Vagina (tissue), 2 donors: ENCODE measurements around the gene PYGM. TPM values are rescaled to one million over a fixed set of nuclear protein-coding genes. Genes with fewer than 3 reads are reported as not detected.
"Not testable (repeated sequence)": the region's sequence is repeated elsewhere in the genome, so short reads cannot be mapped to it uniquely, and the experiment has no call there.

Source experiments
- DNase-seq, 2 donors: peaks; one replicate each; pipeline ENCODE4 v3.0.0-alpha.2; 2017; ENCODE audit errors: extremely low spot score in 2 of 2
- H3K27ac ChIP-seq: fragments of 200-600 bp; sonication (generic); one replicate; pipeline ENCODE4 v1.5.1; 2019
- H3K27me3 ChIP-seq: fragments of 200-600 bp; sonication (generic); one replicate; pipeline ENCODE4 v1.5.1; 2019
- H3K36me3 ChIP-seq, 2 donors: fragments of 200-600 bp; sonication (generic); one replicate each; pipeline ENCODE4 v1.5.1; 2017 to 2019
- H3K4me1 ChIP-seq: fragments of 200-600 bp; sonication (generic); one replicate; pipeline ENCODE4 v1.5.1; 2019
- H3K4me3 ChIP-seq, 2 donors: fragments of 200-600 bp; sonication (generic); 1 replicate in 1 of 2; 2 replicates in 1 of 2; pipeline ENCODE4 v1.5.1; 2016 to 2019
- H3K9me3 ChIP-seq: fragments of 200-600 bp; sonication (generic); one replicate; pipeline ENCODE4 v1.5.1; 2019
- CTCF ChIP-seq, 3 experiments: fragments of 450-650 bp in 2 of 3; fragments of 200-600 bp in 1 of 3; sonication (generic) in 1 of 3; IDR thresholded peaks; one replicate each; pipeline ENCODE4 v1.5.1; 2017 to 2019; ENCODE audit warnings: antibody characterized with exemption in 3 of 3, mild to moderate bottlenecking in 2 of 3, moderate library complexity in 2 of 3
- POLR2A ChIP-seq, 2 donors: fragments of 450-650 bp; IDR thresholded peaks; one replicate each; pipeline ENCODE4 v1.6.1; 2017; ENCODE audit warnings: antibody characterized with exemption in 2 of 2, mild to moderate bottlenecking in 2 of 2, moderate library complexity in 2 of 2
- POLR2AphosphoS5 ChIP-seq, 2 donors: sonication (generic); formaldehyde crosslinking; IDR thresholded peaks; one replicate each; pipeline ENCODE4 v1.9.0; 2017; ENCODE audit warnings: antibody characterized with exemption in 2 of 2, mild to moderate bottlenecking in 2 of 2, low read depth in 1 of 2; ENCODE audit not compliant: insufficient read depth in 1 of 2
- intact Hi-C: fragments of 100-400 bp; cut with DNase I; formaldehyde crosslinking; loops from one replicate; pipeline ENCODE4 v1.15.1; 2023
- total RNA-seq: library from RNA; depleted of rRNA; stranded (reverse); fragments of >200 nt; gene quantifications from one replicate; pipeline ENCODE4 v1.2.3, GENCODE V29; 2016

Gene PYGM
- total RNA-seq, 1 donor from 2014 or later: 0.98 TPM

GRCh38 chr11:64711956-64712362 is 47.8 kb downstream of the PYGM start:
- H3K27ac ChIP-seq: no peak overlapping the region
- no peaks in the 10 kb centered on the region for H3K9me3 ChIP-seq
- no peak for TF ChIP-seq POLR2AphosphoS5 (IDR thresholded peaks at IDR 0.05; ENCODE audit: insufficient read depth in 1 of 2, low read depth in 1 of 2)
- TF ChIP-seq CTCF (IDR thresholded peaks at IDR 0.05): no peak
- no peak for TF ChIP-seq POLR2A (IDR thresholded peaks at IDR 0.05)
- H3K36me3 ChIP-seq: no peaks in the 10 kb centered on the region
- intact Hi-C loops: no loop called here
- peaks cover 11% of the 10 kb centered on the region for H3K27me3 ChIP-seq
- DNase-seq: no peak
- H3K4me3 ChIP-seq: no peak overlapping the region
- H3K4me1 ChIP-seq: peaks cover 9% of the 10 kb centered on the region

GRCh38 chr11:64711138-64711955 is 48.4 kb downstream of the PYGM start:
- H3K27me3 ChIP-seq: peaks cover 11% of the 10 kb centered on the region

GRCh38 chr11:64710418-64711137 is 49.2 kb downstream of the PYGM start:
- Histone ChIP-seq H3K27ac (no peak overlapping the region), H3K4me3 (no peak overlapping the region), H3K4me1 (peaks cover 9% of the 10 kb centered on the region), H3K9me3 (no peaks in the 10 kb centered on the region), H3K27me3 (peaks cover 11% of the 10 kb centered on the region), H3K36me3 (no peaks in the 10 kb centered on the region)
- TF ChIP-seq CTCF (IDR thresholded peaks at IDR 0.05): no peak
- no peak for TF ChIP-seq POLR2A (IDR thresholded peaks at IDR 0.05)
- TF ChIP-seq POLR2AphosphoS5 (IDR thresholded peaks at IDR 0.05; ENCODE audit: insufficient read depth in 1 of 2, low read depth in 1 of 2): no peak
- DNase-seq: no peak
- intact Hi-C loops: no loop called here

More at GRCh38 chr11:64711138-64711955, 48.4 kb downstream of the PYGM start:
- no peak for TF ChIP-seq POLR2AphosphoS5 (IDR thresholded peaks at IDR 0.05; ENCODE audit: insufficient read depth in 1 of 2, low read depth in 1 of 2)
- no peak for TF ChIP-seq POLR2A (IDR thresholded peaks at IDR 0.05)
- TF ChIP-seq CTCF (IDR thresholded peaks at IDR 0.05): no peak
- Histone ChIP-seq H3K4me1 (peaks cover 9% of the 10 kb centered on the region), H3K36me3 (no peaks in the 10 kb centered on the region), H3K9me3 (no peaks in the 10 kb centered on the region), H3K4me3 (no peak overlapping the region), H3K27ac (no peak overlapping the region)
- DNase-seq: no peak
- intact Hi-C loops: no loop called here

GRCh38 chr11:64705501-64705900 is 54.3 kb downstream of the PYGM start:
- no peak overlapping the region for H3K27ac ChIP-seq
- no peak overlapping the region for H3K4me3 ChIP-seq
- H3K36me3 ChIP-seq: no peaks in the 10 kb centered on the region
- TF ChIP-seq CTCF (IDR thresholded peaks at IDR 0.05) (no peak), POLR2AphosphoS5 (IDR thresholded peaks at IDR 0.05; ENCODE audit: insufficient read depth in 1 of 2, low read depth in 1 of 2) (no peak), POLR2A (IDR thresholded peaks at IDR 0.05) (no peak)
- H3K4me1 ChIP-seq: no peaks in the 10 kb centered on the region
- intact Hi-C loops: no loop called here
- no peaks in the 10 kb centered on the region for H3K9me3 ChIP-seq
- no peak for DNase-seq
- H3K27me3 ChIP-seq: no peaks in the 10 kb centered on the region

- no peak overlapping the region for H3K4me3 ChIP-seq
- no peaks in the 10 kb centered on the region for H3K4me1 ChIP-seq
- H3K27me3 ChIP-seq: no peaks in the 10 kb centered on the region
- no peaks in the 10 kb centered on the region for H3K9me3 ChIP-seq
- no peaks in the 10 kb centered on the region for H3K36me3 ChIP-seq
- DNase-seq: no peak
- no peak overlapping the region for H3K27ac ChIP-seq
- intact Hi-C loops: no loop called here
- TF ChIP-seq POLR2AphosphoS5 (IDR thresholded peaks at IDR 0.05; ENCODE audit: insufficient read depth in 1 of 2, low read depth in 1 of 2) (no peak), POLR2A (IDR thresholded peaks at IDR 0.05) (no peak)
These were observed 56.7 kb downstream of the PYGM start for GRCh38 chr11:64703048-64703447.

GRCh38 chr11:64701956-64702355 is 57.8 kb downstream of the PYGM start:
- H3K4me3 ChIP-seq, H3K36me3 ChIP-seq, H3K4me1 ChIP-seq, H3K27ac ChIP-seq, H3K9me3 ChIP-seq, DNase-seq, H3K27me3 ChIP-seq, intact Hi-C loops: not testable (repeated sequence)
